ENCODE measurements around the gene SLC9A9.
"Not testable (repeated sequence)": the region's sequence is repeated elsewhere in the genome, so short reads cannot be mapped to it uniquely, and the experiment has no call there.

Gene SLC9A9

DNA sequence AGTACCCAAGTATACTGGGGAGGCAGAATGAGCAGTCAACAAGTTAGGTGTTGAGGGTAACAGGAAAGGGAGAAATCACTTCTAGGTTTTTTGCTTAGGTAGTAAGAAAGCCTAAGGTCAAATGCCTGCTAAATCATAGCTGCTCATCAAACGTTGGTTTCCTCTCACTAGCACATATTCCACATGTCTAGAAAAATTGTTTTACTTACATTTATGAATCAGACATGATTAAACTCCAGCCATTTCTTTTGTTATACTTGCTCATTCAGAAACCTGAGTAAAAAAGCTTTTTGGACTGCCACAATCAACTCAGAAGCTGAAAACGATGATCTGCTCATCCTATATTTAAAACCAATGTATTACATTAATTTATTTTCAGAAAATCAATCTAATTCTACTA lies 40.2 kb downstream of the SLC9A9 start:
- no peak for DNase-seq

DNA sequence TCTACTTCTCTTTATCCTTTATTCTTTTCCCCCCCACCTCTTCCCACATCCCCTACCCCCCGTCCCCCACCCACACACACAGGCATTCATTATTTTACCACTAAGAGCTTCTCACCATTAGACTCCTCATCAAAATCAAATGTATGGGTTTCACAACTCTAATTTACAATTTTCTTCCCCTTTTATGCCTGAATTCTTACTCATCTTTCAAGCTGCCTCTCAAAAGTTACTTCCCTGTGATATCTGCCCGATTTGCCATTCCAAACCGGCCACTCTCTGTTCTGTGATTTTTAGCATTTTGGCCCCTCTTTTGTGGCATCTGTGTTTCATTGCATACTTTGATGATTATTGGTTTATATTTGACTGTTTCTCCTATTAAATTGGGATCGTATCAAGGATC lies 42.2 kb downstream of the SLC9A9 start:
- DNase-seq = no peak

DNA sequence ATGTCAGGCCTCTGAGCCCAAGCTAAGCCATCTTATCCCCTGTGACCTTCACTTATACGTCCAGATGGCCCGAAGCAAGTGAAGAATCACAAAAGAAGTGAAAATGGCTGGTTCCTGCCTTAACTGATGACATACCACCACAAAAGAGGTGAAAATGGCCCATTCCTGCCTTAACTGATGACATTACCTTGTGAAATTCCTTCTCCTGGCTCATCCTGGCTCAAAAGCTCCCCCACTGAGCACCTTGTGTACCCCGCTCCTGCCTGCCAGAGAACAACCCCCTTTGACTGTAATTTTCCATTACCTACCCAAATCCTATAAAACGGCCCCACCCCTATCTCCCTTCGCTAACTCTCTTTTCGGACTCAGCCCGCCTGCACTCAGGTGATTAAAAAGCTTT lies 42.8 kb downstream of the SLC9A9 start:
- DNase-seq = not testable (repeated sequence)

DNA sequence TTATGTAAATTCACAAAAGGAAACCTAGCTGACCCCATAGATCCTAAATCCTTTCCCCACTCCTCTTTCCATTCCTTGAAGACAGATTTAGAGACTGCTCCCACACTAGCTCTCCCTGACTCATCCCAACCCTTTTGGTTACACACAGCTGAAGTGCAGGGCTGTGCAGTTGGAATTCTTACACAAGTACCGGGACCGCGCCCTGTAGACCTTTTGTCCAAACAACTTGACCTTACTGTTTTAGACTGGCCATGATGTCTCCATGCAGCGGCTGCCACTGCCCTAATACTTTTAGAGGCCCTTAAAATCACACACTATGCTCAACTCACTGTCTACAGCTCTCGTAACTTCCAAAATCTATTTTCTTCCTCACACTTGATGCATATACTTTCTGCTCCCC lies 47.2 kb downstream of the SLC9A9 start:
- not testable (repeated sequence) for DNase-seq

DNA sequence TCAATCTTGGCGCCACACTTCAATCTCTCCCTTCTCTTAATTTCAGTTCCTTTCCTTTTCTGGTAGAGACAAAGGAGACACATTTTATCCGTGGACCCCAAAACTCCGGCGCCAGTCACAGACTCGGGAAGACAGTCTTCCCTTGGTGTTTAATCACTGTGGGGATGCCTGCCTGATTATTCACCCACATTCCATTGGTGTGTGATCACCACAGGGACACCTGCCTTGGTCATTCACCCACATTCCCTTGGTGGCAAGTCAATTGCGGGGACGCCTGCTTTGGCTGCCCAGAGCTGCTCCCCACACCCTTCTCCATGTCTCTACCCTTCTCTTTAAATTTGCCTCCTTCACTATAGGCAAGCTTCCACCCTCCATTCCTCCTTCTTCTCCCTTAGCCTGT lies 50.1 kb downstream of the SLC9A9 start:
- not testable (repeated sequence) for DNase-seq

DNA sequence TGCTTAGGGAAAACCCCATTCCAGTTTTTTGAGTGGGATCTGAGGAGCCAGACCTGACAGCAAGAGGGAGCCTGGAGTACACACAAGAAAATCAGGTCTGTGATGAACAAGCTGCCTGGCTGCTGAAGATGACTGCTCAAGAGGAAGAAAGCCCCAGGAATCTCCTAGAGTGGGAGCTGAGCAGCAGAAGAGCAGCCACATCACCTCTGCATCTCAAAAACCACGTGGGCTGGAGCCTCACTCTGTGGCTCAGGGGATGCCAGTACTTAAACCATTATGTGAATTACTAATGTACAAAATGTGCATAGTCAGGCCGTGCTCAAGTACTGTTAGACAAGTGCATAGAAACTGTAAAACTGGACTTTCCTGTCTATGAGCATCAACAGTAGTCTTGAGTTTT lies 52.4 kb downstream of the SLC9A9 start:
- no peak for DNase-seq

DNA sequence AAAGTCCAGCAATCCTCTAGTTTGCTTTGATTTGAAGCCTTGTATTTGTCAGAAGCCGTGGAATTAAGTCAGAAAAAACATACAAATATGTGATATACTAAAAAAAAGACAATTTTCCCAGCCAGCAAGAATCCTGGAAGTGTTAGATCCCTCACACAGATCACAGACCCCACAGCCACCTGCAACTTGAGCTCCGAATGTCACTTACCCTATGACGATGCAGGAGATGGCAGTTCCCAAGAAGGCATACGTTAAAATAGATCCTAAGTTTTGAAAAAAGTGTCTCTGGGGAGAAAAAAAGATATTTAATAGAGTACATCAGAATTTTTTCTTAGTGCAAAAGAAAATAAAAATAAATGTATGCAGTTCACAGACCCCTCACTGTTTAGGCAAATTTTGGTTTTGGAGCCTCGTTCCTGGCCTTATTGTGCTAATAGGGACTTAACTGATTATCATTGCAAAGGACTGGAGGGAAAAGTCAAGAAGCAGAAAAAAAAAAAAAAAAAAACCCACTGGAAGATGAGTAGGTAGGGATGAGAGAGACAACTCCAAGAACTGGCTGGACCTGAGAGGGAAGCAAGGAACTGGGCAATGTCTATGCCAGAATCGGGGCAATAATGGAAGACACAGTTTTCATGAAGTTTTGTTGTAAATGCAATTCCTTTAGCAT lies 53.3 kb downstream of the SLC9A9 start:
- no peak for DNase-seq

DNA sequence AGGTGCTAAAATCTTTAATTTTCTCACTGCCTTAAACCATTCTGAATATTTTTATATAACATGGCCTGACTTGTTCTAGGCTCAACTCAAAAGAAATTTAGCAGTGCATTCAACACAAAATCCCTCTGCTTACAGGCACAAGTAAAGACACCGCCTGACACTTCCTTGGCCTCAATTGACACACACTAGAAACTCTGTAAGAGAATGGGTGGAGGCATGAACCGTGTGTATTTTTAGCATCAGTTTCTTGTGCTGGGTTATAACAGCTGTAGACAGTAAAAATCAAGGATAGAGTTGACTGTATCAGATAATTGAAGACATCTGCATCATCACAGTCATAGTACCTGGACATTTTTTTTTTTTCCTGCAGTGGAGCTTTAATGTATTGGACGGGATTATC lies 54.3 kb downstream of the SLC9A9 start:
- DNase-seq = no peak

DNA sequence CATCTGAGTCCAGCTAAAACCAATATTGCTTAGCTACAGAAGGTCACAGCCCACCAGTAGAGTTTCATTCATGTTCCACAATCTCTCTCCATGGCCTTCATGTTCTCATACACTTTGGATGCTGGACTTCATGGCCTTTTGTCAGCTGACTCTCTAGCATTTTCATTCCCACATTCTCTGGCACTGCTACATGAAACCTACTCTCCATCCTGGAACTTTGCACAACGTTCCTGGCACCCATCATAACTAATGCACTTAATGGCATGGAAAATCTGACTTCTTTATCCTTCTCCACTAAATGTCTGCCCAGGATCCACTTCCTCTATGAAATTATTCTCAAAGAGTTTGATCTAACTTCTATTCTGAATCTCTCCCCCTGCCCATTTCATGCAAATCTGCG lies 56.9 kb downstream of the SLC9A9 start:
- no peak for DNase-seq

DNA sequence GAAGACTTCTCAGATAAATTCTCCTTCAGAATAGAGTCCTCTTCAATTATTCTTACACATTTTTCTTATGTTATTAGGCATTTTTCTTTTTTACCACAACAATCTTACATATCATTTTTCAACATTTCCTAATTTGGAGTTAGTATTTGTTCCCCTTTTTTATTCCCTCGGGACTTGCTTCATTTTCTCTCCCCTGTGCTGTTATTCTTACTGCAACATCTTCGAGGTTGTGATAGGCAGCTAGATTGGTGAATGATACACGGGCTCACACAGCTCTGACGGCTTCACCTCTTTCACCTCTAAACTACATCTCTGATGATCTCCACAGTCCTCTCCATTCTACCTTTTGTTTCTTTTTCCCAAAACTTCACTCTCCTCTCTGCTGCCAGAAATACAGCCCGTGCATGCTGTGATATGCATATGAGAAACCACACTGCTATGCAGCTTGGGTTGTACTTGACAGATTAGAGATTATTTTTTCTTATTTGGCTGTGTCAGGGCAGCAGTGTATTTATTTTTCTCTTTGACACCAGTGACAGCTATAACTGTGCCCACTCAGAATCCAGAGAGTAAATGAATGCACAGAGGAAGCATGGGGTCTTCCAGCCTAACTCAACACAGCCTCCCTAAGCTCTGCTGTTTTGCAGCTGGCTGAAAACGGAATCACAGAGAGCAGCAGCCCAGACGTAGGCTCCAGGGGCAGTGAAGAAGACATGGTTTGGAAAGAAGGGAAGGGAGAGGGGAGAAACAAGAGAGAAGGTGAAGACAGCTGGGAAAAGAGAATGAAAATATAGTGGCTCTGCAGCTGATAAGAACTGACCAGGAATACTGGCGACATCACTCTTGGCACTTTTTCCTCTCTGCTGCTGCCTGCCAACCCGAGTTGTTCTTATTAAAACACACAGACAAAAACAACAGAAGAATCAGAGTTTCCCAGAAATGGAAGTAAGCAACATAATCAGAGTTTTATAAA lies 61.8 kb downstream of the SLC9A9 start:
- no peak for DNase-seq

DNA sequence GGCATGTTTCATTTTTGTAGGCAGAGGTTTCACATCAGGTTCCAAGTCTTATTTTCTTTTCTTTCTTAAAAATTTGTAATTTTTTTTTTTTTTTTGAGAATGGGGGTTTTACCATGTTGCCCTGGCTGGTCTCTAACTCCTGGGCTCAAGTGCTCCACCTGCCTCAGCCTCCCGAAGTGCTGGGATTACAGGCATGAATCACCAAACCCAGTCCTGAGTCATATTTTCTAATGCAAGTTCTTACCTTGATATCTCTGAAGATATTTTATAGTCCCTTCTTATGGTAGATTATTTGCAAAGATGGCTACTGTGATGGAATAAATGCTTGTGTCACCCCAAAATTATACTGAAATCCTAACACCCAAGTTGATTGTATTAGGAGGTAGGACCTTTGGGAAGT lies 63.8 kb downstream of the SLC9A9 start:
- DNase-seq = no peak

DNA sequence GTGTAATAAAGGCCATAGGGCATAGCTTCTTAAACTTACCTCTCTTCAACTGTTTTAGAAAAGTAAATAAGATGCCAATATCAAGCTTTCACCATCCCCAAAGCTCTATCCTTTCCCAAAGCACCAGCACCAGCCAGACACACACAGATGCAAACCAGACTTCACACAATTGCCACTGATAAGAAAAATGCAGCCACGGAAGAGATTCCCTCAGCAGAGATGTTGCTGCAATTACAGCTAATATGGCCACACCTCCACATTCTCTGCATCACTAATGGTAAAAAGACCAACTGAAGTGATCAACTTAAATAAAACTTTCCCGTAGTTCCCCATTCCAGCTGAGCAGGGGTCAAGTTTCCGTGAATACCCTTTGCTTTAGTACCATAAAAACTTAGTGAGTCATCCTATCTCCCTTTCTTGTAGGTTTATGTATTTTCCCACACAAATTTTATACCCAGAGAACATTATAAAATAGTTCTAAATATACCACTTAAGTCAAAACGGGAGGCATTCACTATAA lies 64.4 kb downstream of the SLC9A9 start:
- peak; percentile 4 for DNase-seq

DNA sequence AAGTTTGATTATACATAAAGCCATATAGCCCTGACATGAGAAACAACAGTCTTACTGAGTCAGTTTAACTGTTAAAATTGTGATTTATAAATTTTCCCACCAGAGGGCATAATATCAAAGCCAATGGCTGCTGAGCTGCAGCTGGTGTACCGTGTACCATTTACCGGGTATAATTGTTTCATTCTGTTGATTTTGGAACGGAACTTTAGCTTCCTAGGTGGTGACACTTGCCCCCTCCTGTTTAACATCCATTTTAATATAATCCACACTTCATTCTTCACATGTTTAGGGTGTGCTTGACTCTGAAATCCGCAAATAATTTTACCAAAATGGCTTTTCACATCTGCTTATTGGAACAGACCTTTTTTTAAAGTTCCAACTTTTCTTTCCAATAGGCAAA lies 72.8 kb downstream of the SLC9A9 start:
- peak; percentile 61 for DNase-seq

DNA sequence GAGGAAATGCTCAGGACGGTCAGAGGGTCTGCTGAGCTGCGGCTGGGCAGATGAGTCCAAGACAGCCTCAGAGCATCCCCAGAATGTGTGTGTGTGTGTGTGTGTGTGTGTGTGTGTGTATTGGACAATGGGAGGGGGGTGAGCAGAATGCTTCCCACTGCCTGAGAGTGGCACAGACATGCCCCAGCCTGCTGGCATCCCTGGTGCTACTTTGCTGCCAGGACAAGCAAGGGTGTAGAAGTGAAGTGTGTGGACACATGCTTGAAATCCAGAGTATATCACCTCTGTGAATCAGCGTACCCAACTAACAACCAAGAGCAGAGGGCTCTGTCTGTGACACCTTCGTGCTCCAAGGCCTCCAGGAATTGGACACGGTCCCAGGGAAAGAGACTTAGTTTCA lies 76.3 kb downstream of the SLC9A9 start:
- no peak for DNase-seq

DNA sequence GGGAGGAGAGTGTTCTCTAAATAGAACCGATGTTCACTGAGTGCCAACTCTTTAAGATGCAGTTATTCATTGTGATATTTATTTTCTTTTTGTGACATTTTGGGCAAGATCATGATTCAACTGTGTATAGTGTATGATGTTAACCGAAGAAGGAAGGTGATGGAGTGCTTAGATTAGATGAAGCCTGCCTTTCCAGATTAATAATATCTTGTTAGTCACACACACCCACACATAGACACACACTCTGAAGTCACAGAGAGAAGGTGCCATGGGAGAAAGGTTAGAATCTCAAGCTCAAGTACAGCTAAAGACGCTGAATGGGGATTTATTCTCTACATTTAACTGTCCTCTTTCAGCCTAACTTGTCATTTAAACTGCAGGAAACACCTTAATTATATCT lies 77.0 kb downstream of the SLC9A9 start:
- no peak for DNase-seq

DNA sequence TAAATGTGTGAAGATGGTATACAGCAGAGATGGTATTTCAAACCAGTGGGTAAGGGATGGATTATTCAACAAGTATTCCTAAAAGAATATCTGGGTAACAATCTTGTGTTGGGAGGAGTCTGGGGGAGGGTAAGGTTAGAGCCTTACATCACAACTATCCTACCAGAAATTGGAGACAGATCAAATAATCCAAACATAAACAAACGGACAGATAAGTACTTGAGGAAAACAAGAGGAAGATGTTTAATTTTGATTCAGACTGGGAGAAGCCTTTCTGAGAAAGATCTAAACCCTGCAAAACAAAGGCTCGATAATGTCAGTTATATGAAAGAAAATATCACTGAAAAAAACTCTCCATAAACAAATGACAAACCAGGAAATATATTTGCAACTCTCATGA lies 77.9 kb downstream of the SLC9A9 start:
- no peak for DNase-seq

DNA sequence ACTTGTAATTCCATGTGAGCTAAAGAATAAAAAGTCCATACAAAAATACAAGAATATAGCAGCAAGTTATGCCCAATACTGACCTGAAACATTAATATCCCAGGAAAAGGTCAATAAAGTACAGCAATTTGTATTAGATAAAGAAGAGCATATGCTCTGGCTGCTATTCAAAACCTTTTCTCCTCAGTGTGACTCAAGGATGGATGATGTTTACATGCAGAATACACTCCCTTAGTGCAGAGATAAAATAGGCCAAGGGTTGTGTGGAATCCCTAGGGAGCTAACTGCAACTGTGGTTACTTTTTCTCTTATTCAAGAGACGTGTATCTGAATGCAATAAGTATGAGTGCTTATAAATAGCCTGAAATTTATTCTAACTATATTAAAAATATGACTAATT lies 78.7 kb downstream of the SLC9A9 start:
- DNase-seq = no peak

DNA sequence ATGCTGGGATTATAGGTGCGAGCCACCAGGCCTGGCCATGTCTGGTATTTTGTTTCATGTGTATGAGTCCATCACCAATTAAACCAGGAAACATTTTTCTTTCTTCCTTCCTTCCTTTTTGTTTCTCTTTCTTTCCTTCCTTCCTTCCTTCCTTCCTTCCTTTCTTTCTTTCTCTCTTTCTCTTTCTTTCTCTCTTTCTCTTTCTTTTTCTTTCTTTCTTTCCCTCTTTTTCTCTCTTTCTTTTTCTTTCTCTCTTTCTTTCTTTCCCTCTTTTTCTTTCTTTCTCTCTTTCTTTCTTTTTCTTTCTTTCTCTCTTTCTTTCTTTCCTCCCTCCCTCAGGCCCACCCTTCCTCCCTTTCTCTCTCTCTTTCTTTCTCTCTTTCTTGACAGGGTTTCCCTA lies 83.4 kb downstream of the SLC9A9 start:
- no peak for DNase-seq

DNA sequence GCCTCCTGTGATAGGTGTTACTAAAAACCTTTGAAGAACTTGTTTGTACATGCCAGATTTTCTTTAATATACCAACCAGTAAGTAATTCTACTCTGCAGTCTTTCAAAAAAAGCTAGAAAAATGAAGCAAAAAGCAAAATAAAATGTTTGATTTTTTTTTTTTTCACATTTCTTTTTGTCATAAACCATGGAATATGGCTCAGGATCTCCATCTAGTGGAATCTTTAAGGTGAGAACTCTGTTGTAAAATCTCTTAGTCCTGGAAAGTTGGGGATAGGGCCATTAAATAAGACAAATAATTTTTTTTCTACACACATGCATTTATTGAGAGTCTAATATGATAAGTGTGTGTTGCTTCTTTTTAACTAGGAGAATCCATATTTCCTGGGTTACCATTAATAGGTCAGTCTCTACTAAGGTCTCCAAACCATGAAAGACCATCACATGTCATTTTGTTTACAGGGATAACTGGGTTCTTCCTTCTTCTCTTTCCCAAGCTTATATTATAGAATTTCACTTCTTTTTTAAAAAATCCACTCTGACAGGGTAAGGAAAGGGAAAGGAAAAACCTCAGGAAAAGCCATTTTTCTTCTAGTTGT lies 84.6 kb downstream of the SLC9A9 start:
- peak; percentile 14 for DNase-seq

DNA sequence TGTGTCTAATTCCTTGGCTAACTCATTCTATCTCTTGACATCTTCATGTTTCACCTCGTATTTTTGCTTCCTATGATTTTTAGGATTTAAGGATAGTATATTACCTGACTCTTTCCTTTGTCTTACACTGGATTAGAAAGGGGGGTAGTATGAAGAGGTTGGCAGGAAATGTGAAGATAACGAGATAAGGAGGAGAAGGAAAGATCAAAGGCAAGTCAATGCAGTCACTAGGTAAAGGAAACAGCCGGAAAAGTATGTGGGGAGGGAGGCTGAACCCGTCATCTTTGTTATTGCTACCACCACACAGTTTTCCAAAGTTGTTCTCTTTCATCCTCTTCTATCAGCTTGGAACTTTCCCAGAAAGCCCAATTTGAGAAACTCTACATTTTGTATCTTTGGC lies 90.6 kb downstream of the SLC9A9 start:
- DNase-seq = no peak

DNA sequence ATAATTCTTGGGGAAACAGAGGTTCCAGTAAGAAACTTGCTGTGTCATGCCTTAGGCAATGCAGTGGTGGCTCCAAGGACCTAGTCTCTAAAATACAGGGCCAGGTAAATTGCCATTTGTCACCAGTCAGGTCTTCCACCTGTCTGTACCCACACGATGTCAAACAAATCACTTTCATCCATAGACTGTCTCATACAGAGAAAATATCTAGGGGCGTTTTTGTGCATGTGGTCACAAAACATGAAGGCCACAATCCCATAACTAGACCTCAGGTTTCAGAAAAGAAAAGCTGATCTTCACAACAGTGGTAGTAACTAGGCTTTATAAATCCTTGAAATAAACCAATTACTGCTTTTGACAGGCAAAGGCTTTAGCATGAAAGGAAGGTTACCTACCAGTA lies 92.3 kb downstream of the SLC9A9 start:
- DNase-seq = no peak

DNA sequence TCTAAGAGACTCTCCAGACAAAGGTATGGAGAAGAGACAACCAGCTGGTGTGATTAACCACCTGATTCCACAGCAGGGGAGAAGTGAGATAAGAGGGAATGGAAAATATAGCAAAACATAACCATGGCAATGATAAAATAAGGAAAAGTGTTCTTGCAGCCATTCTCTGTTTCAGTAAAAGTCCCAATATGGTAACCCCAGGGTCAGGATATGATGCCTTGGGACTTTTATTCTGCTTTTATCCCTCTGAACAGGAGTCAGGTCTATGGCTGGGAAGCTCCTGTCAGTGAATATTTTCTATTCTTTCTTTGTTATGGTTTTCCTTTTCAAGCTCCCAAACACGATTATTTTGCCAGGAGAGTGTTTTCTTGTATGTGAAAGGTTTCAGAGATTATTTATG lies 94.2 kb downstream of the SLC9A9 start:
- DNase-seq = no peak

DNA sequence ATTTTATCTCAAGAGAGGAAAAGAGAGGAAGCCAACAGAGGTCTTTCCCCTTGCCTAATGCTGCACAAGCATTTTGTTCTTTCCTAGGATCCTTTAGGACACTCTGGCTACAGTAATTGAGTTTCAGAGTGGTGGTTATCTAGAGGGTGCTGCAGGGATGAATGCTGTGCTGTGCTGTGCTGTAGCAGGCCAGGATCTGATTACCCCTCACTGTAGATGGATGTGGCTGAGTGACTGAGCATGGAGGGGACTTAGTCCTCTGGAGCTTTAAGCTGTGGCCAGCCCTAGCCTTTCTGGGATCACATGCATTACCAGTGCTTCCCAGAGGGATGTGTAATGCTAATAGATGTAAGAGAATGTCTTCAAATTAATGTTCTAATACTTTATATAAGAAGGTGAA lies 94.8 kb downstream of the SLC9A9 start:
- no peak for DNase-seq

DNA sequence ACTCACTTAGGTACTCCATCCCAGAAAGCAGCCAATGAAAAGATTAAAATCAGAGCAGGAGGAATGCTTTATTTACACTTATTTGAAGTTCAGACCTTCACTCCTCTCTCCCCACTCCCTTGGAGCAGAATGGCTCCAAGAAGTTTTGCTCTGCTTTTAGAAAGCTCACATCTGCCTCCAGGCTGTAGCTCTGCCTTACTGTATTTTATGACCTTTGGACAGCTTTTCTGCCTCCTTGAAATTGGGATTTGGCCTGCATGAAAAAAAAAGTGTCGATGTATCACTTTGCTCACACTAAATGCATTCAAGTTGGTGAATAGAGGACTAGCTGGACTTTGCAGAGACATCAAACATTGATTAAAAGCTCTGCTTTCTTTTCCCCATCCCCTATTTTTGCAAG lies 95.3 kb downstream of the SLC9A9 start:
- no peak for DNase-seq

All from hematopoietic multipotent progenitor cell treated with erythropoietin and hydrocortisone succinate and interleukin-3 and kit ligand, for 8 days (in vitro differentiated cells).